Measurements from ENCODE around the gene VPS33A. TPM values are rescaled to one million over a fixed set of nuclear protein-coding genes. Genes with fewer than 3 reads are reported as not detected.
A peak's percentile ranks its signal among the peaks of the same experiment; 100 is the strongest.

VPS33A gene
- total and polyA plus RNA-seq, 10 of the 15 experiments (the other 5 are each of a cell fraction or from before 2014, with no cell fraction given), result 7.7 to 33.6 (median 21.6) TPM

GRCh38 chr12:122190842-122191668 lies 75.2 kb downstream of the VPS33A start:
- peak; percentile 9 for DNase-seq (ENCODE audit: low read depth, low spot score)
- peak; percentile 90 for FAIRE-seq
- 35% methylated on average over 18 of the region's 18 CpGs for WGBS (ENCODE audit: insufficient coverage, insufficient replicate concordance, low lambda C conversion rate, missing lambda C conversion rate)
- H3K4me3 ChIP-seq, result no peak overlapping the region
- ChIA-PET RAD21 (ENCODE audit: unreplicated experiment) (interaction anchor here (0.9 to 1.7 kb wide), 2 partner anchors 25 to 58 kb away, joined by 3 to 6 read pairs; no protein-coding TSS in a partner anchor), POLR2A (interaction anchor here (0.7 kb wide), 1 partner anchor 393 kb away, joined by 3 read pairs; no protein-coding TSS in a partner anchor), CTCF (interaction anchor here (0.6 to 4.1 kb wide), 17 partner anchors 15 to 272 kb away, joined by 3 to 29 read pairs (median 3); partner anchors contain the start of gene CFAP251), SMC1A (ENCODE audit: uncharacterized antibody, unreplicated experiment) (interaction anchor here (1.0 to 1.7 kb wide), 4 partner anchors 16 to 137 kb away, joined by 3 to 6 read pairs (median 5); no protein-coding TSS in a partner anchor)
- ATAC-seq, result peak; percentile 98
- H2AFZ ChIP-seq (ENCODE audit: control insufficient read depth, low read depth, low read length), result no peak overlapping the region
- H3K4me1 ChIP-seq (ENCODE audit: control insufficient read depth, insufficient read depth, low read length), result no peaks in the 10 kb centered on the region
- H4K20me1 ChIP-seq (ENCODE audit: control insufficient read depth, insufficient read depth), result no peaks in the 10 kb centered on the region
- no peak overlapping the region for H3K9ac ChIP-seq (ENCODE audit: control insufficient read depth, insufficient read depth, low read length)
- H3K27ac ChIP-seq (ENCODE audit: control insufficient read depth, insufficient read depth), result no peak overlapping the region
- no TSS peak for BruUV-seq (replicated peaks)
- TF ChIP-seq BMI1 (IDR thresholded peaks at IDR 0.05; ENCODE audit: borderline replicate concordance), result no peak
- peak; percentile 42; the same call in 1 of the 2 replicates for TF ChIP-seq CREB1 (IDR thresholded peaks at IDR 0.05; ENCODE audit: low read depth)
- TF ChIP-seq YY1 (IDR thresholded peaks at IDR 0.05; ENCODE audit: low read depth, low read length), result peak; percentile 59; the same call in 1 of the 2 replicates
- peak; percentile 45; the same call in 1 of the 2 replicates for TF ChIP-seq RUNX3 (IDR thresholded peaks at IDR 0.05; ENCODE audit: low read length)
- TF ChIP-seq ZNF207 (IDR thresholded peaks at IDR 0.05; ENCODE audit: borderline replicate concordance), result no peak
- peak; percentile 60 for TF ChIP-seq ZNF384 (IDR thresholded peaks at IDR 0.05; ENCODE audit: borderline replicate concordance, low read depth, low read length)
- TF ChIP-seq FOXM1 (IDR thresholded peaks at IDR 0.05; ENCODE audit: low read depth, low read length), result 0 out of 2 replicates have a peak, but pooled peaks have one; percentile 33
- TF ChIP-seq CREM (IDR thresholded peaks at IDR 0.05; ENCODE audit: low read depth), result 0 out of 2 replicates have a peak, but pooled peaks have one; percentile 35
- TF ChIP-seq SMC3 (IDR thresholded peaks at IDR 0.05; ENCODE audit: borderline replicate concordance, low read length), result peak; percentile 89
- peak; percentile 89 to 93 (median 90) for TF ChIP-seq CTCF (IDR thresholded peaks at IDR 0.05 in 2 of 3, conservative IDR thresholded peaks at IDR 0.05 in 1 of 3; ENCODE audit: control insufficient read depth in 2 of 3, extremely low read depth in 1 of 3, insufficient read depth in 1 of 3, low read depth in 3 of 3, low read length in 3 of 3)
- TF ChIP-seq BRCA1 (IDR thresholded peaks at IDR 0.05; ENCODE audit: low read depth, low read length), result no peak
- peak; percentile 98 for TF ChIP-seq RAD21 (IDR thresholded peaks at IDR 0.05; ENCODE audit: insufficient read depth, low read depth, low read length)
- in situ Hi-C loops (cut with MboI) (loop anchor here (5.0 kb wide), 1 partner anchor 134 kb away; no protein-coding TSS in a partner anchor), intact Hi-C loops (cut with micrococcal nuclease; ENCODE audit: unreplicated experiment) (loop anchor here (1.0 kb wide), 2 partner anchors 60 to 137 kb away; no protein-coding TSS in a partner anchor)
- no peak overlapping the region for H3K4me2 ChIP-seq (ENCODE audit: control insufficient read depth, insufficient read depth)
- peaks cover 3% of the 10 kb centered on the region; the same call in 1 of the 3 replicates for H3K9me3 ChIP-seq (replicated peaks; ENCODE audit: control insufficient read depth, insufficient read depth, low read length)
- no peaks in the 10 kb centered on the region for H3K79me2 ChIP-seq (ENCODE audit: control insufficient read depth, insufficient read depth, low read length)
- no peaks in the 10 kb centered on the region; a peak in 1 of 4 replicates for H3K27me3 ChIP-seq (replicated peaks in 1 of 2; ENCODE audit: control insufficient read depth in 2 of 2, insufficient read depth in 2 of 2, low read length in 1 of 2)
- no peaks in the 10 kb centered on the region for H3K36me3 ChIP-seq (ENCODE audit: control insufficient read depth in 2 of 2, insufficient read depth in 2 of 2, low read length in 1 of 2)
